Gastrocnemius medialis (tissue), 4 donors: ENCODE measurements around the gene SORL1. TPM values are rescaled to one million over a fixed set of nuclear protein-coding genes. Genes with fewer than 3 reads are reported as not detected.
A peak's percentile ranks its signal among the peaks of the same experiment; 100 is the strongest.

Experiments used
- ATAC-seq, 2 donors: fragments of 150-250 bp; one replicate each; pipeline ENCODE4 v1.9.1; 2016
- DNase-seq, 2 donors: peaks; one replicate each; pipeline ENCODE4 v3.0.0-alpha.2; 2019
- H3K27ac ChIP-seq, 4 donors: fragments of 200-600 bp; sonication (generic); 1 replicate in 1 of 4; 2 replicates in 3 of 4; pipeline ENCODE4 v1.5.1; 2016 to 2018; ENCODE audit warnings: mild to moderate bottlenecking in 2 of 4, moderate library complexity in 1 of 4
- H3K27me3 ChIP-seq, 3 donors: fragments of 200-600 bp; sonication (generic) in 2 of 3; 1 replicate in 1 of 3; 2 replicates in 2 of 3; pipeline versions ENCODE4 v1.5.1 to v1.6.0; 2016 to 2019; ENCODE audit warnings: mild to moderate bottlenecking in 1 of 3, moderate library complexity in 1 of 3
- H3K36me3 ChIP-seq, 2 donors: fragments of 200-600 bp; sonication (generic) in 1 of 2; one replicate each; pipeline ENCODE4 v1.5.1; 2017 to 2018
- H3K4me1 ChIP-seq, 2 donors: fragments of 200-600 bp; sonication (generic) in 1 of 2; one replicate each; pipeline ENCODE4 v1.5.1; 2016 to 2017; ENCODE audit warnings: mild to moderate bottlenecking in 2 of 2
- H3K4me3 ChIP-seq, 4 donors: fragments of 200-600 bp; sonication (generic) in 3 of 4; 1 replicate in 1 of 4; 2 replicates in 3 of 4; pipeline ENCODE4 v1.5.1; 2016 to 2019; ENCODE audit warnings: mild to moderate bottlenecking in 2 of 4
- H3K9me3 ChIP-seq, 3 donors: fragments of 200-600 bp; sonication (generic) in 2 of 3; 1 replicate in 1 of 3; 2 replicates in 2 of 3; pipeline ENCODE4 v1.5.1; 2016 to 2019
- CTCF ChIP-seq, 5 experiments: fragments of 450-650 bp in 3 of 5; fragments of 200-600 bp in 2 of 5; sonication (generic) in 2 of 5; IDR thresholded peaks in 4 of 5; conservative IDR thresholded peaks in 1 of 5; 1 replicate in 4 of 5; 2 replicates in 1 of 5; pipeline ENCODE4 v1.5.1; 2016 to 2019; ENCODE audit warnings: antibody characterized with exemption in 5 of 5, mild to moderate bottlenecking in 3 of 5, moderate library complexity in 3 of 5
- POLR2A ChIP-seq, 2 donors: fragments of 450-650 bp; IDR thresholded peaks; one replicate each; pipeline ENCODE4 v1.6.1; 2017; ENCODE audit warnings: antibody characterized with exemption in 2 of 2, mild to moderate bottlenecking in 2 of 2, moderate library complexity in 2 of 2
- in situ Hi-C, 4 donors: fragments of 200-750 bp; cut with MboI; loops; one replicate each; pipeline versions ENCODE4 v1.15.0 to v1.8.0; 2017; ENCODE audit warnings: low sequenced_read_pairs in 4 of 4
- intact Hi-C: fragments of 100-400 bp; cut with DNase I; formaldehyde crosslinking; loops from one replicate; pipeline ENCODE4 v1.15.1; 2023; ENCODE audit warnings: low total_unique reads
- total RNA-seq, 4 donors: library from RNA; depleted of rRNA; stranded (reverse); fragments of >200 nt; gene quantifications; one replicate each; pipeline versions ENCODE4 v1.1.0 to v1.2.3, GENCODE V29; 2016

The SORL1 gene
- total RNA-seq, 4 donors from 2014 or later: 0.78 to 2.7 (median 2.3) TPM

GRCh38 chr11:121574801-121575200 is 122.7 kb downstream of the SORL1 start:
- Histone ChIP-seq H3K27me3 (peaks cover 0 to 3% (median 0%) of the 10 kb centered on the region in 3 donors), H3K4me3 (no peak overlapping the region), H3K4me1 (no peaks in the 10 kb centered on the region), H3K27ac (no peak overlapping the region), H3K9me3 (no peaks in the 10 kb centered on the region), H3K36me3 (no peaks in the 10 kb centered on the region)
- ATAC-seq (no peak), DNase-seq (no peak)
- TF ChIP-seq POLR2A (IDR thresholded peaks at IDR 0.05) (no peak), CTCF (IDR thresholded peaks at IDR 0.05 in 4 of 5, conservative IDR thresholded peaks at IDR 0.05 in 1 of 5) (no peak)
- intact Hi-C loops (no loop called here), in situ Hi-C loops (no loop called here)

DNA sequence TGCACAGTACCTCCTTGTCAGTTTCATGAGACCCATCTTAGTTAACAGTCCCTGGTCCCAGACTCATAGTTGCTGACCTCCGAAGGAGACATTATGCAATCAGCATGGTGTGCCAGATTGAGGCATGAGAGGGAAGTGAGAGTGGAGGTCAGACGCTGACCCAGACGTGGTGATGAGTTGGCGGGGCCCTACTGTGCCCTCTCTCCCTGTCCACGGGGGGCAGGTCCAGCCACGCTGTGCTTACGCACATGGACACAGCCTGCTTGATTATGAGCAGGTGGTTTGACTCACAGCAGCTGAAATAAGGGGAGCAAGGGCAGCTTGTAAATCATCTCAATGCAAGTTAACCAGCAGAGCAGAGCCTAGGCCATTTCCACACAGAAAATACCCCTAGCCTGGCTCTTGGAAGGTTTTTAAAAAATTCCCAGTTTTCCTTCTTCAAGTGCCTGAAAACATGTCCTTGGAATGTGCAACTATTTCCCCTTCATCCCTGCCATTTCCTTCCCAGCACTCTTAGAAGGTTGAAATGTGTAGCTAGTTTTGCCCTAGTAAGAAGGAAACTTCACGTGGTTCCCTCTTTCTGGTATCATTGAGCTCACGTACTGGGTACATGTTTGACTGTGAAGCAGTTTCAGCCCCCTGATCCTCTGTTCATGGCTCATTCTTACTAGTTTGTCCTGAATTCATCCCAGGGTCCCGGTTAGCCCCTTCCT is 123.3 kb downstream of the SORL1 start:
- Histone ChIP-seq H3K36me3 (no peaks in the 10 kb centered on the region), H3K27ac (no peak overlapping the region), H3K9me3 (no peaks in the 10 kb centered on the region), H3K4me1 (no peaks in the 10 kb centered on the region), H3K4me3 (no peak overlapping the region), H3K27me3 (peaks cover 0 to 3% (median 0%) of the 10 kb centered on the region in 3 donors)
- TF ChIP-seq POLR2A (IDR thresholded peaks at IDR 0.05) (no peak), CTCF (IDR thresholded peaks at IDR 0.05 in 4 of 5, conservative IDR thresholded peaks at IDR 0.05 in 1 of 5) (no peak)
- DNase-seq (peak; percentile 14 to 35), ATAC-seq (peak; percentile 46 to 47)
- in situ Hi-C loops (no loop called here), intact Hi-C loops (no loop called here)

DNA sequence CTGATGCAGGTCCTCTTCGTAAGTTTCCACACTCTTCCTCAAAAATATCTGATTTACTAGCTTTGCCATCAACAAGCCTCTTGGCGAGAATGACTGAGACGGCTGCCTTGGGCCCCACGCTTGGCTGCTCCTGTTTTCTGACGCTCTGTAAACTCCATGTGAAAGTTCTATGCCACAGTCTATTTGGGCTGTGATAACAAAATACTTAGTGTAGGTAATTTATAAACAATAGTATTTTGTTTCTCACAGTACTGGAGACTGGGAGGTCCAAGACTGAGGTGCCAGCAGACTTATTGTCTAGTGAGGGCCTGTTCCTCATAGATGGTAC is 123.8 kb downstream of the SORL1 start:
- DNase-seq (no peak), ATAC-seq (no peak)
- TF ChIP-seq POLR2A (IDR thresholded peaks at IDR 0.05) (no peak), CTCF (IDR thresholded peaks at IDR 0.05 in 4 of 5, conservative IDR thresholded peaks at IDR 0.05 in 1 of 5) (no peak)
- in situ Hi-C loops (no loop called here), intact Hi-C loops (no loop called here)
- H3K36me3 ChIP-seq: no peaks in the 10 kb centered on the region
- H3K27ac ChIP-seq: no peak overlapping the region
- H3K4me1 ChIP-seq: no peaks in the 10 kb centered on the region
- no peaks in the 10 kb centered on the region for H3K9me3 ChIP-seq
- peaks cover 0 to 3% (median 0%) of the 10 kb centered on the region in 3 donors for H3K27me3 ChIP-seq
- no peak overlapping the region for H3K4me3 ChIP-seq

GRCh38 chr11:121576531-121576930 is 124.4 kb downstream of the SORL1 start:
- Histone ChIP-seq H3K4me3 (no peak overlapping the region), H3K27ac (no peak overlapping the region), H3K9me3 (no peaks in the 10 kb centered on the region), H3K36me3 (no peaks in the 10 kb centered on the region), H3K4me1 (no peaks in the 10 kb centered on the region), H3K27me3 (peaks cover 0 to 3% (median 0%) of the 10 kb centered on the region in 3 donors)
- TF ChIP-seq POLR2A (IDR thresholded peaks at IDR 0.05) (no peak), CTCF (IDR thresholded peaks at IDR 0.05 in 4 of 5, conservative IDR thresholded peaks at IDR 0.05 in 1 of 5) (no peak)
- DNase-seq (peak in 1 of 2 donors; percentile 23), ATAC-seq (no peak)
- in situ Hi-C loops (no loop called here), intact Hi-C loops (no loop called here)
